Aorta (tissue), 5 donors: ENCODE data around the gene HDC. TPM values are rescaled to one million over a fixed set of nuclear protein-coding genes. Genes with fewer than 3 reads are reported as not detected.

ENCODE experiments used
- ATAC-seq: fragments of 200-7000 bp; cut with Tn5 transposase; one replicate; pipeline ENCODE4 v1.9.1; 2022; ENCODE audit warnings: moderate library complexity; ENCODE audit not compliant: low FRiP score
- DNase-seq, 2 donors: peaks; one replicate each; pipeline ENCODE4 v3.0.0-alpha.2; 2020
- H3K27ac ChIP-seq, 2 donors: one replicate each; pipeline ENCODE4 v1.5.1; 2013; ENCODE audit warnings: low read length in 2 of 2, mild to moderate bottlenecking in 2 of 2, moderate library complexity in 2 of 2, control low read depth in 1 of 2, inconsistent platforms in 1 of 2, low read depth in 1 of 2
- H3K27me3 ChIP-seq, 2 donors: one replicate each; pipeline ENCODE4 v1.6.1; 2013; ENCODE audit warnings: control low read depth in 1 of 2, low read length in 1 of 2, mild to moderate bottlenecking in 1 of 2, moderate library complexity in 1 of 2; ENCODE audit not compliant: insufficient read depth in 2 of 2, control insufficient read depth in 1 of 2
- H3K36me3 ChIP-seq, 2 donors: one replicate each; pipeline ENCODE4 v1.6.1; 2013; ENCODE audit warnings: control low read depth in 1 of 2, low read length in 1 of 2, mild to moderate bottlenecking in 1 of 2; ENCODE audit not compliant: insufficient read depth in 2 of 2, control insufficient read depth in 1 of 2
- H3K4me1 ChIP-seq, 2 donors: one replicate each; pipeline ENCODE4 v1.6.1; 2013; ENCODE audit warnings: low read length in 2 of 2, control low read depth in 1 of 2, mild to moderate bottlenecking in 1 of 2, moderate library complexity in 1 of 2; ENCODE audit not compliant: insufficient read depth in 2 of 2, control insufficient read depth in 1 of 2
- H3K4me3 ChIP-seq, 2 donors: one replicate each; pipeline ENCODE4 v1.5.1; 2013; ENCODE audit warnings: low read length in 2 of 2, control low read depth in 1 of 2, mild to moderate bottlenecking in 1 of 2
- H3K9me3 ChIP-seq: one replicate; pipeline ENCODE4 v1.6.1; 2013; ENCODE audit warnings: mild to moderate bottlenecking, low read length; ENCODE audit not compliant: control insufficient read depth
- WGBS, 2 donors: extraction: QIAGEN DNeasy Blood & Tissue Kit; methylation state at CpG; one replicate each; pipeline ENCODE4 v1.1.7; 2013; 5-methylcytosine and 5-hydroxymethylcytosine counted together
- intact Hi-C, 2 donors: fragments of 100-400 bp; cut with DNase I; formaldehyde crosslinking; loops; one replicate each; pipeline versions ENCODE4 v1.14.2 to v1.15.0; 2022
- long read RNA-seq, 2 donors: library from polyadenylated mRNA; unstranded; transcript quantifications; one replicate each; pipeline ENCODE4 v2.0.0, GENCODE V29; 2020 to 2021
- polyA plus RNA-seq, 2 donors: library from polyadenylated mRNA; stranded (reverse); fragments of 200-250 nt; gene quantifications; one replicate each; pipeline ENCODE4 v1.2.3, GENCODE V29; 2013
- total RNA-seq, 2 donors: library from RNA; stranded (reverse); fragmentation: NEBNext Ultra II Directional; extraction: Animal tissue kit (Norgen Biotek cat#: 25700); gene quantifications; one replicate each; pipeline ENCODE4 v1.2.1, GENCODE V29; 2021
- donor health status: healthy with polysubstance abuse.
- donor health status: Bipolar disorder and iron deficiency.
- donor health status: DM: no; HTN: no; CAD: no.
- donor health status: DM: no; HTN: no; CAD: no.
- donor health status: DM: yes; HTN: yes; CAD: no.

Gene HDC, protein sequence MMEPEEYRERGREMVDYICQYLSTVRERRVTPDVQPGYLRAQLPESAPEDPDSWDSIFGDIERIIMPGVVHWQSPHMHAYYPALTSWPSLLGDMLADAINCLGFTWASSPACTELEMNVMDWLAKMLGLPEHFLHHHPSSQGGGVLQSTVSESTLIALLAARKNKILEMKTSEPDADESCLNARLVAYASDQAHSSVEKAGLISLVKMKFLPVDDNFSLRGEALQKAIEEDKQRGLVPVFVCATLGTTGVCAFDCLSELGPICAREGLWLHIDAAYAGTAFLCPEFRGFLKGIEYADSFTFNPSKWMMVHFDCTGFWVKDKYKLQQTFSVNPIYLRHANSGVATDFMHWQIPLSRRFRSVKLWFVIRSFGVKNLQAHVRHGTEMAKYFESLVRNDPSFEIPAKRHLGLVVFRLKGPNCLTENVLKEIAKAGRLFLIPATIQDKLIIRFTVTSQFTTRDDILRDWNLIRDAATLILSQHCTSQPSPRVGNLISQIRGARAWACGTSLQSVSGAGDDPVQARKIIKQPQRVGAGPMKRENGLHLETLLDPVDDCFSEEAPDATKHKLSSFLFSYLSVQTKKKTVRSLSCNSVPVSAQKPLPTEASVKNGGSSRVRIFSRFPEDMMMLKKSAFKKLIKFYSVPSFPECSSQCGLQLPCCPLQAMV
- total RNA-seq: 10 to 100 TPM in 1 of 2 donors, 1 to 10 TPM in 1; 6.8 to 34.7 TPM
- polyA plus RNA-seq: under 1 TPM in 1 of 2 donors, not detected in 1; 0.38 TPM
- long read RNA-seq, donor 1, partial matches to known transcripts: 0 of 3 reads
- long read RNA-seq, donor 1, other reads (novel, unspliced or antisense): 0 of 3 reads
- long read RNA-seq, donor 2, partial matches to known transcripts: 0 of 4 reads
- long read RNA-seq, donor 2, other reads (novel, unspliced or antisense): 4 of 4 reads

DNA sequence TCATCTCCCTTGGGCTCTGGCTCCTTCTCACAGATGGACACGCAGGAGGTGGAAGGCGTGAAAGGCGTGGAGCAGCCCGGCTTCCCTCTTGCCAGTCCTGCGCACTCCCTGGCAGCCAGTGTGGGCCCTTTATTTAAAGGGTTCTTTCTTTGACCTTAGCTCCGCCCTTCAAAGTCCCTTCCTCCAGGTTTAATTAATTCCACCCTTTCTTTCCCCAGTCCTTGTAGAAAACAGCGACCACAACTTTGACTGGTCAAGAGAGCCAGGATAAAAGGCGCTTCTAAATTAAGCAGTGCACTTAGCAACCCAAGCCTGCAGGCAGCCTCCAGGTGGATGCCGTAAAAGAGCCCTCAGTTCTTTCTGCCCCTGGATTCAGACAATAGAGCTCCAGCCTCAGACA is at the start of gene HDC:
TSS of gene HDC (minus strand) at position 107 of the 400 bp plus-strand sequence. CDS start at position 4, 103 bp downstream.
- intact Hi-C loops: no loop called here
- no peaks in the 10 kb centered on the region for H3K9me3 ChIP-seq
- no peak within 1 kb of the TSS for H3K27ac ChIP-seq
- no peak within 1 kb of the TSS for H3K4me3 ChIP-seq
- no peaks in the 10 kb centered on the region for H3K36me3 ChIP-seq
- ATAC-seq: no peak
- no peaks in the 10 kb centered on the region for H3K27me3 ChIP-seq
- WGBS, 2 donors: 55 to 61% methylated on average over 9 of the region's 9 CpGs
- DNase-seq: no peak
- no peaks in the 10 kb centered on the region for H3K4me1 ChIP-seq

GRCh38 chr15:50312636-50313035 is 47.1 kb upstream of the HDC start:
- no peak overlapping the region for H3K4me3 ChIP-seq
- no peak overlapping the region for H3K27ac ChIP-seq
- no peak for DNase-seq
- H3K36me3 ChIP-seq: peaks cover 0 to 2% of the 10 kb centered on the region in 2 donors
- no peak for ATAC-seq
- intact Hi-C loops: no loop called here
- 87 to 88% methylated on average over 2 of the region's 2 CpGs for WGBS, 2 donors
- H3K9me3 ChIP-seq: peaks cover 3% of the 10 kb centered on the region
- no peaks in the 10 kb centered on the region for H3K4me1 ChIP-seq
- no peaks in the 10 kb centered on the region for H3K27me3 ChIP-seq

DNA sequence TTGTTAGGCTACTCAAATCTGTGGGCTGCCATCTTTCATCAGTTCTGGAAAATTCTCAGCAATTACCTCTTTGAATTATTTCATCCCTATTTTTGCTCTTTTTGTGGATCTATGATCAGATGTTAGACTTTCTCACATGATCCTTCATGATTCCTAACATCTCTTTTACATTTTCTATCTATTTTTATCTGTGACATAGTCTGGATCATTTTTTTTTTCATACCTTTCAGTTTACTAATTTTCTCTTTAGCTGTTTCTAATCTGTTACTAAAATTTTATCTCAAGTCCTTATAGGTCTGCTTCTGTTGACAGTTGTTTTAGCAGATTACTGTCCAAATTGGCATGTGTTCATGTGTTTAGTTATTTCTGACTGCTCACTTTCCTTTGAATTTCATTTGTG is 42.3 kb upstream of the HDC start:
- peaks cover 0 to 6% of the 10 kb centered on the region in 2 donors for H3K36me3 ChIP-seq
- peaks cover 3% of the 10 kb centered on the region for H3K9me3 ChIP-seq
- intact Hi-C loops: no loop called here
- H3K27ac ChIP-seq: no peak overlapping the region
- DNase-seq (no peak), ATAC-seq (no peak)
- H3K4me3 ChIP-seq: no peak overlapping the region
- no peaks in the 10 kb centered on the region for H3K27me3 ChIP-seq
- no peaks in the 10 kb centered on the region for H3K4me1 ChIP-seq

DNA sequence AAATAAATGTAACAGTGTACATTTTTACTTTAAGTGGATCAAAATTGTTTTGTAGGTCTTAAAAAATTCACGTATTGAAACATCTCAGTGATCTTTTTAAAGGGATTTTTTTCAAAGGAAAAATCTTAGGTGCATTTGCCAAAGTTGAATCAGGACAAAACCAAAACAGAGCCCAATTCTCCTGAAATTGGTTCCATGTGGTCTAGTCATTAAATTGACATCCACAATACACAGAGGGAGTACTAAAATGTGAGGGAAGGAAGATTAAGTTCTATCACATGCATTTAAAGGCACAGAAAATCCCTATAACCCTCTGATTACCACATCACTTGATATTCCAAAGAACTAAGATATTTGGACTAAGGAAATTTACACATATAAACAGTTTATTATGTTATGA is 39.3 kb upstream of the HDC start:
- DNase-seq (no peak), ATAC-seq (no peak)
- Histone ChIP-seq H3K4me1 (no peaks in the 10 kb centered on the region), H3K27me3 (no peaks in the 10 kb centered on the region), H3K4me3 (no peak overlapping the region), H3K36me3 (peaks cover 0 to 10% of the 10 kb centered on the region in 2 donors), H3K9me3 (peaks cover 3% of the 10 kb centered on the region), H3K27ac (no peak overlapping the region)
- intact Hi-C loops: no loop called here
- 81 to 82% methylated on average over 1 of the region's 1 CpG for WGBS, 2 donors

GRCh38 chr15:50302581-50302980 is 37.1 kb upstream of the HDC start:
- Histone ChIP-seq H3K4me1 (no peaks in the 10 kb centered on the region), H3K36me3 (peaks cover 0 to 8% of the 10 kb centered on the region in 2 donors), H3K27me3 (no peaks in the 10 kb centered on the region), H3K4me3 (no peak overlapping the region), H3K27ac (no peak overlapping the region), H3K9me3 (no peaks in the 10 kb centered on the region)
- WGBS, 2 donors: 100% methylated on average over 1 of the region's 1 CpG
- no peak for ATAC-seq
- intact Hi-C loops: no loop called here
- DNase-seq: no peak

DNA sequence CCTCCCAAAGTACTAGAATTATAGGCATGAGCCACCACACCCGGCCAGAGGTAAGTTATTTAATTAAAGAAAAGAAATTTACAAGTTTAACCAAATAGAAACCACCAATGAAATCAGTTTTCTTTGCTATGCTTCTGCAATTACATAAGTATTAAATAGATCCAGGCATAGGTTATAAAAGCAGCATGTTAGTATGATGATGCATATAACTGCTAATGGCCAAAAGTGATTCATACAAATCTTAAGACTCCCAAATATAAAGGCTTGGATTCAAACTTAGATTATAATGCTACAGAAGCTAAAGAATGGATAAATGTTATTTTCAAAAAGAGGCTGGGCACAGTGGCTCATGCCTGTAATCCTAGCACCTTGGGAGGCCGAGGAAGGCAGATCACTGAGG is 32.8 kb upstream of the HDC start:
- Histone ChIP-seq H3K4me3 (no peak overlapping the region), H3K27ac (no peak overlapping the region), H3K9me3 (no peaks in the 10 kb centered on the region), H3K36me3 (peaks cover 0 to 6% of the 10 kb centered on the region in 2 donors), H3K27me3 (no peaks in the 10 kb centered on the region), H3K4me1 (no peaks in the 10 kb centered on the region)
- 97 to 100% methylated on average over 2 of the region's 2 CpGs for WGBS, 2 donors
- DNase-seq: no peak
- no peak for ATAC-seq
- intact Hi-C loops: no loop called here

- no peak overlapping the region for H3K4me3 ChIP-seq
- no peak overlapping the region for H3K27ac ChIP-seq
- ATAC-seq: no peak
- H3K27me3 ChIP-seq: no peaks in the 10 kb centered on the region
- DNase-seq: no peak
- no peaks in the 10 kb centered on the region for H3K9me3 ChIP-seq
- intact Hi-C loops: no loop called here
- no peaks in the 10 kb centered on the region for H3K4me1 ChIP-seq
- H3K36me3 ChIP-seq: no peaks in the 10 kb centered on the region
- WGBS, 2 donors: 84 to 95% methylated on average over 1 of the region's 1 CpG
Measured at GRCh38 chr15:50295966-50296365, 30.4 kb upstream of the HDC start.

DNA sequence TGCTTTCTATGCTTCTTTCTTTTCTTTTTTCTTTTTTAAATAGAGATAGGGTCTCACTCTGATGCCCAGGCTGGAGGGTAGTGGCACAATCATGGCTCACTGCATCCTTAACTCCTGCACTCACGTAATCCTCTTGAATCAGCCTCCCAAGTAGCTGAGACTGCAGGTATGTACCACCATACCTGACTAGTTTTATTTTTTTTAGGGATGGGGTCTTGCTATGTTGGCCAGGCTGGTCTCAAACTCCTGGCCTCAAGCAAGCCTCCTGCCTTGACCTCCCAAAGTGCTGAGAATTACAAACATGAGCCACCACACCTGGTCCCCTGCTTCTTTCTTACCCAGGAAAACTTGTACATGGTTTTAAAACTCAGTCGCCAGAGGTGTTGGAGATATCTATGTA is 24.2 kb upstream of the HDC start:
- Histone ChIP-seq H3K27me3 (no peaks in the 10 kb centered on the region), H3K36me3 (peaks cover 0 to 2% of the 10 kb centered on the region in 2 donors), H3K4me1 (no peaks in the 10 kb centered on the region), H3K4me3 (no peak overlapping the region), H3K9me3 (no peaks in the 10 kb centered on the region), H3K27ac (no peak overlapping the region)
- intact Hi-C loops: no loop called here
- 99 to 100% methylated on average over 2 of the region's 2 CpGs for WGBS, 2 donors
- ATAC-seq (no peak), DNase-seq (no peak)
